ENCODE measurements around the gene LHPP.

Gene LHPP

DNA sequence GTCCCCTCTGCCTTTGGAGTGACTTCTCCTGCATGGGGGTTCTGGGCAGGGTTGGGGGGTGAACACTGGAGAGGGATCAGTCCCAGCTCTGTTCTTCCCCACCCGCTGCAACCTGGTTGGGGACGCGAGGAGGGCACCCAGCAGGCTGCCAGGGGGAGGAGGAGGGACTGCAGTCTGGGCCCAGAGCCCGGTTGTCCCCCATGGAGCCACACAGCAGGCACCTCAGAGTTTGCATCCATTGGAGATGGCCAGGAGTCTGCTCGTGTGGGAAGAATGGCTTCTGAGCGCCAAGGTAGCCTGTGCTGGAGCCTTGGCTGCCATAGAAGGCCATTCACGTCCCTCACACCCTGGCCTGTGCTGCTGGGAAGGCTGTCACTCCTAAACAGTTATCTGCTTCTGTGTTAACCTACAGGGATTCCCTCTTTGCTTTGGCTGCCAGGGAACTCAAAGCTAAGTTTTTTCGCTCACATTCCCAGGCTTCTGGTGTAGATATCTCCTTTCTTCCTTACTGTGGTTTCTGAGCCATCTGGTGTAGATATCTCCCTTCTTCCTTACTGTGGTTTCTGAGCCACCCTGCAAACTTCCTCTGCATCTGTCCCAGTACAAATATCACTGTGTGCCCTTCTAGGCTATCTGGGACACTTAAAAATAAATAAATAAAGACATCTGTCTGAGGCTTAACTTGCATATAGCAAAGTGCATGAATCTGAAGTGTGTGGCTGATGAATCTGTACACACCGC, 133.7 kb downstream of the LHPP start:
- DNase-seq, result no peak
- ATAC-seq, result no peak

DNA sequence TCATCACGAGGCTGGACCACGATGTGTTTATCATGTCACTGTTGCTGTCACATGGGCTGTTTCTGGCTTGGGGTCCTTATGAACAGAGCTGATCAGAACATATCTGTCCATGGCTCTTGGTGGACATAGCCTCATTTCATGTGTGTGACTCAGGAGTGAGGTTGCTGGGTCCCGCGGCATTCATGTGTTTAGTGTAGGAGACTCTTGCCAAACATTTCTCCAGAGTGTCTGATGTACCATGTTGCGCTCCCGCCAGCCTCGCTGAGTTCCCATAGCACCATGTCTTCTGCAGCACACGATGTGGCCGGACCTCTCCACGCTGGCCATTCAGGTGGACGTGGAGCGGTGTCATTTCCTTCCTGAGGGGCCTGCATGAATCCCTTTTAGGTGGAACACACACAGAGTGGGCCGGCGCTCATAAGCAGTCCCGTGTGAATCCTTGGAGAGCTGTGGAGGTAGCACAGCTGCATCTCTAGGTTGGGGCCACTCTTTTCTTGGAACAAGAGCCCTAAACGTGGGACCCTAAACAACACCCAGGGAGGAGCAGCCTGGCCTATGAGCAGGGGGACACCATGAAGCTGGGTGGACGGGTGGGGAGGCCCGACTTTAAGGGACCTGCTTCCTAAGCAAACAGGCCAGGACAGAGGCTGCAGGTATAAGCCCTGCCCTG, 134.6 kb downstream of the LHPP start:
- ATAC-seq (no peak), DNase-seq (no peak)

GRCh38 chr10:124596962-124597845, 135.6 kb downstream of the LHPP start:
- no peak for DNase-seq
- no peak for ATAC-seq

DNA sequence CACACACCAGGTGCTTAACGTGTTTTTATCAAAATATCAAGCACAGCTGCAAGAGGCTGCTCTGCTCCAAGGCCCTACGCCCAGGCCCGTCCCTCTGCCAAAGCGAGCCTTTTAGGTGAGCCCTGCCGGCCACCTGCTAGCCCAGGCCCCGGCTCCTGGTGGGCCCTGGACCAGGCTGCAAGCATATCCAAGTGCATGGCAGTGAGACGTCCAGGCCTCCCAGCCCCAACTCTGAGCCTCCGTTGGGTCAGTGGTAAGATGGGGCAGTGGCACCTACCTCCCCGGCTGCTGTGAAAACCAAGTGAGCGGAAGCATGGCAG, 136.2 kb downstream of the LHPP start:
- DNase-seq (no peak), ATAC-seq (no peak)

- DNase-seq (no peak), ATAC-seq (no peak)
These were observed 136.6 kb downstream of the LHPP start for GRCh38 chr10:124598196-124598595.

GRCh38 chr10:124598773-124599587, 137.4 kb downstream of the LHPP start:
- no peak for DNase-seq
- ATAC-seq, result no peak

- DNase-seq, result no peak
- ATAC-seq, result no peak
These were observed 138.0 kb downstream of the LHPP start for GRCh38 chr10:124599588-124600050.

- no peak for DNase-seq
- ATAC-seq, result no peak
These were observed 138.6 kb downstream of the LHPP start for GRCh38 chr10:124600051-124600880.

DNA sequence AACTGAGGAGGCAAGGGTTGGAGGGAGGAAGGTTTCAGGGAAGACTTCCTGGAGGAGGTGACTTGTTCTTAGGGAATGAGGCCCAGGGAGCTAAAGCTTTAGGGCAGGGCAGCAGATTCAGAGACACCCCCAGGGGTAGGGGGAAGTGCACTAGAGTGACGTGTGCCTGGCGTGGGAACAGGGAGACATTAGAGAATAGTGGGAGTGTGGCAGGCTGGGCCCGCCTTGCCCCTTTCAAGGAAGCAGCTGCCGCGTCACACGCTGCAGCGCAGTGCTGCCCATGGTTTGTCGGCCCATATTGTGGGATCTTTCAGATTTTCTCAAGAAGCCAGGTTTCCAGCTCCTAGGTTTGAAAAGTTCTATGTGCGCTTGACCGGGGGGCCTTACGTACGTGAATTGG, 139.4 kb downstream of the LHPP start:
- DNase-seq, result no peak
- no peak for ATAC-seq

DNA sequence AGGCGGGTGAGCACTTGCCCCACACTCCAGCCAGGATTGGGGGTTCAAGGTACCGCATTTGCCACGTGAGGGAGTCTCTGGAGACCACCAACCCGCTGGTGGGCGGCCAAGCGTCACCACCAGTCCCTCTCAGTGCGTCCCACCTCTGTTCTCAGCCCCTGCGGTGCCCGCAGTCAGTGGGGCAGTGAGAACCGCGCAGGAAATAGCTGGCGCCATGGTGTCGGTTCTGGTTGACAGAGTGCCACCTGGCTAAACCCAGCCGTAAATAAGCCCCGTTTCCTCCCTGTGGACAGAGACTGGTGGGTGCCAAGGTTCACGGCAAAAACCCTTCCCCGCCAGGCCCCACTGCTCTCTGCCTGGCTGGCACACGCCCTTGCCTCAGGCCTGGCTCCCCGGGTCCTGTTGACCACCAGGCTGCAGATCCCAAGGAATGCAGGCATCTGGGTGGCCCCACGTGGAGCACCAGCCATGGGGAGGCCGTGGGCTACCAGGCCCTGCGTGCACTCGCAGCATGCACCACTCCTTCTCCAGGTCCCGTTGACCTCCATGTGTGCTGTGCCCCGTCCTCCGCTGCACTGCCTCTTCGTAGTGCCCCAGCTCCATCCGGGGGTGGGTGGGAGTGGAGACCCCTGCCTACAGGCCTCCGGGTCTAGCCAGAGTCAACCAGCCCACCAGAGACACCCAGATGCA, 140.0 kb downstream of the LHPP start:
- DNase-seq, result peak; percentile 28
- peak; percentile 45 for ATAC-seq

- ATAC-seq (no peak), DNase-seq (peak; percentile 2)
These were observed 140.5 kb downstream of the LHPP start for GRCh38 chr10:124602121-124602561.

- ATAC-seq (no peak), DNase-seq (peak; percentile 4)
These were observed 141.2 kb downstream of the LHPP start for GRCh38 chr10:124602646-124603365.

DNA sequence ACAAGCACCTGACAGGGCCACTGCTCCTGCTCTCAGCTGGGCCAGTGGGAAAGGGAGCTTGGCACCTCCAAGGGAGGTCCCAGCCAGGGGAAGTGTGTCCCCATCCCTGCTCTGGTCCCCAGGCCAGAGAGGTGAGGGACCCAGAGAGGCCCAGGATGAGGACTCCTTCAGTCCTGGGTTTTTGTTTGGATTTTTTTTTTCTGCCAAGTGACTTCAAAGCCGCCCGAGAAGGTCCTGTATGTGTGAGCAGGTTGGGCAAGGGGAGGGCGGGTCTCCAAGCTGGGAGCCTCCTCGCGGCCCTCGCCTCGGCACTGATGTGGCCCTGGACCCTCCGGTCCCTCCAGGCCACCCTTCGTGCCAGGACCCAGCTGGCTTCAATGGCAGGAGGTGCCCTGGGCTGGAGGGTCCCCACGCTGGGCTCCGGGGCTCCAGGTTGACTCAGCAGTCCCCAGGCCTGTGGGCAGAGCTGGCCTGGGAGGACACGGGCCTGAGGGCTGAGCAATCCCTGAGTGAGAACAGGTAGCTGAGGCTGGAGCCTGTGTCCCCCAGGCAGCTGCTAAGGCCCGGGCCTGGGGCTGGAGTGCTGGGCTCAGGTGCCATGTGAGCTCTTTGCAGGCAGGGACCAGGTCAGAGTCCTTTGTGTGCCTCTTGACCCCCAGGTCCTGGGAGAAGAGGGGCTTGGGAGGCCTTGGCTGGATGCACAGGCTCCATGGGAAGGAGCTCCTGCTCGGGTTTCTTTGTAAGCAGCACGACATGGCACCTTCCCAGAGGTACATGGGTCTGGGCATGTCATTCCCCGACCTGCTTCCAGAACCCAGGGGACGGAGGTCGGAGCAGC, 142.0 kb downstream of the LHPP start:
- DNase-seq (peak; percentile 3), ATAC-seq (no peak)

DNA sequence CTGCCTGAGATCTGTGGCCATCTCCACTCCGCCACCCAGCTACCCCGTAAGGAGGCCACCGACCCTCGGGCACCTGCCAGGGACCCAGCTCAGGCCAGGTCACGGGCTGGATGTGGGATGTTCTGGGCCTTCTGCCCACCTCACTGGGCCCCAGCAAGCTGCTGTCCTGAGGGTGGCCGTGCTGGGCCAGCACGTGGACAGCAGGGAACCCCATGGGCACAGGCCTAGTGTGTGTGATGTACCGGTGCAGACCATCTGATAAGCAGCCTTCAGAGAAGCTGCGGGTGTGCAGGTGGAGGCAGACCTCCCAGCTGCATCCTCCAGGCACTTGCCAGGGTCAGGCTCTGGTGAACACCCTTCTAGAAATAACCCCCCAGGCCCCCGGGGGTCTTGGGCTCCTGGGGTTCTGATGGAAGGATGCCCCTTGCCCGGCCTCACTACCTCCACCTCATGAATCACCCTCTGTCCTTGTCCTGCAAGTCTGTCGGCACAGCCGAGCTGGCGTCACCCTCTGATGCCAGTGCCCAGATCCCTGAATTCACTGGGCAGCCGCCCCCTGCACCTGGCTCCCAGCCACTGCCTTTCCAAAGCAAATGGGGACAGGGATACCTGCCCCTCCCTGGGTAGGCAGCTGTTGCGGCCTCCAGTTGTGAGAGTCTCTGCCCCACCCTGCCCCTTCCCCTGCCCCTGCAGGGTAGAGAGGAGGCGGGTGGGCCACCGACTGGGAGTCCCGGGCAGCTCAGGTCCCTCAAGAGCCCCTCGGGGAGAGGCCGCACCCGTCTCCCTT, 142.8 kb downstream of the LHPP start:
- DNase-seq (peak; percentile 3), ATAC-seq (no peak)

- no peak for ATAC-seq
- no peak for DNase-seq
These were observed 143.4 kb downstream of the LHPP start for GRCh38 chr10:124605001-124605370.

GRCh38 chr10:124605481-124605855, 143.8 kb downstream of the LHPP start:
- ATAC-seq (no peak), DNase-seq (no peak)

- ATAC-seq (no peak), DNase-seq (no peak)
These were observed 144.5 kb downstream of the LHPP start for GRCh38 chr10:124605856-124606812.
